A549 (cell line): ENCODE data around the gene TMED9. TPM values are rescaled to one million over a fixed set of nuclear protein-coding genes. Genes with fewer than 3 reads are reported as not detected.

Source experiments
- ATAC-seq, 2 experiments: fragments of 200-7000 bp in 1 of 2; fragments of >200 bp in 1 of 2; cut with Nextera tagmentation in 1 of 2; cut with Tn5 transposase in 1 of 2; 3 replicates each; pipeline versions ENCODE4 v1.8.0 to v1.9.1; 2018 to 2020; ENCODE audit warnings: mild to moderate bottlenecking in 1 of 2, moderate library complexity in 1 of 2
- CTCF ChIA-PET: fragments of 300-600 bp; sonication (Branson Sonifier 250); formaldehyde crosslinking; extraction: SDS; loops from one replicate; lab custom pipeline; 2021; ENCODE audit warnings: antibody characterized with exemption, inconsistent platforms; lab: Yijun Ruan, JAX
- POLR2A ChIA-PET: fragments of 350-600 bp; formaldehyde crosslinking; extraction: SDS; loops from one replicate; lab custom pipeline; 2021; ENCODE audit warnings: antibody characterized with exemption, inconsistent platforms; lab: Yijun Ruan, JAX
- DNase-seq, 2 experiments: peaks; one replicate each; pipeline versions ENCODE4 v3.0.0 to v3.0.0-alpha.2; 2011 to 2016; ENCODE audit warnings: low read depth in 1 of 2, low spot score in 1 of 2
- FAIRE-seq: peaks from 2 replicates; lab custom pipeline; 2011; peaks lifted over from hg19 to GRCh38; lab: Jason Lieb, UNC
- H3K27ac ChIP-seq, 2 experiments: fragments of >200 bp; sonication (Bioruptor Twin); formaldehyde crosslinking; 3 replicates each; pipeline ENCODE4 v1.5.1; 2016 to 2017
- H3K4me1 ChIP-seq: fragments of >200 bp; sonication (Bioruptor Twin); formaldehyde crosslinking; 3 replicates; pipeline ENCODE4 v1.6.1; 2016
- H3K4me2 ChIP-seq: fragments of >200 bp; sonication (Bioruptor Twin); formaldehyde crosslinking; 3 replicates; pipeline ENCODE4 v1.6.1; 2016
- H3K4me3 ChIP-seq: fragments of >200 bp; sonication (Bioruptor Twin); formaldehyde crosslinking; 3 replicates; pipeline ENCODE4 v1.5.1; 2016
- H3K9me3 ChIP-seq: fragments of >200 bp; sonication (Bioruptor Twin); formaldehyde crosslinking; 3 replicates; pipeline ENCODE4 v1.6.1; 2016
- BCL3 ChIP-seq: fragments of >200 bp; sonication (Bioruptor Twin); formaldehyde crosslinking; IDR thresholded peaks from 3 replicates; pipeline ENCODE4 v1.6.1; 2016
- CBX2 ChIP-seq: fragments of 200-600 bp; sonication (generic); IDR thresholded peaks from 2 replicates; pipeline ENCODE4 v1.6.1; 2016; ENCODE audit warnings: low read depth, mild to moderate bottlenecking, borderline replicate concordance
- CHD2 ChIP-seq: fragments of 150-350 bp; IDR thresholded peaks from 2 replicates; pipeline ENCODE4 v1.6.1; 2014; ENCODE audit warnings: low read length; ENCODE audit not compliant: partially characterized antibody
- CHD4 ChIP-seq: fragments of 200-600 bp; sonication (generic); IDR thresholded peaks from 2 replicates; pipeline ENCODE4 v1.6.1; 2016; ENCODE audit warnings: antibody characterized with exemption, mild to moderate bottlenecking, borderline replicate concordance
- ESRRA ChIP-seq: fragments of 150-350 bp; IDR thresholded peaks from 2 replicates; pipeline ENCODE4 v1.6.1; 2014; ENCODE audit warnings: mild to moderate bottlenecking, low read length, borderline replicate concordance
- FOSL2 ChIP-seq, 2 experiments: fragments of 450-650 bp in 1 of 2; fragments of >200 bp in 1 of 2; sonication (Bioruptor Twin) in 1 of 2; formaldehyde crosslinking; IDR thresholded peaks; 2 replicates each; pipeline versions ENCODE4 v1.5.0 to v1.6.1; 2016 to 2020; ENCODE audit warnings: mild to moderate bottlenecking in 1 of 2, moderate library complexity in 1 of 2
- FOXS1 ChIP-seq: fragments of 250-450 bp; sonication (Bioruptor Pico); IDR thresholded peaks from 2 replicates; pipeline ENCODE4 v1.5.0; 2020; ENCODE audit warnings: mild to moderate bottlenecking, moderate library complexity
- GATA3 ChIP-seq: IDR thresholded peaks from 2 replicates; pipeline ENCODE4 v1.6.1; 2012; ENCODE audit warnings: borderline replicate concordance
- HDAC2 ChIP-seq: fragments of 200-600 bp; sonication (generic); IDR thresholded peaks from 2 replicates; pipeline ENCODE4 v1.6.1; 2016
- HES2 ChIP-seq: fragments of >200 bp; sonication (Bioruptor Twin); formaldehyde crosslinking; IDR thresholded peaks from 2 replicates; pipeline ENCODE4 v1.6.1; 2016
- HOXB13 ChIP-seq: fragments of 250-450 bp; sonication (Bioruptor Pico); IDR thresholded peaks from 2 replicates; pipeline ENCODE4 v1.5.0; 2020; ENCODE audit warnings: low read depth, mild to moderate bottlenecking, moderate library complexity
- JUN ChIP-seq, 2 experiments: fragments of >200 bp; sonication (Bioruptor Twin); formaldehyde crosslinking; IDR thresholded peaks; 2 replicates in 1 of 2; 3 replicates in 1 of 2; pipeline ENCODE4 v1.6.1; 2016 to 2017
- JUNB ChIP-seq: fragments of >200 bp; sonication (Bioruptor Twin); formaldehyde crosslinking; IDR thresholded peaks from 2 replicates; pipeline ENCODE4 v1.6.1; 2016
- KDM1A ChIP-seq: fragments of 200-600 bp; sonication (generic); IDR thresholded peaks from 2 replicates; pipeline ENCODE4 v1.6.1; 2016; ENCODE audit warnings: low read depth, mild to moderate bottlenecking
- KDM5A ChIP-seq: fragments of 200-600 bp; sonication (generic); IDR thresholded peaks from 2 replicates; pipeline ENCODE4 v1.6.1; 2016; ENCODE audit warnings: antibody characterized with exemption, mild to moderate bottlenecking
- MAZ ChIP-seq: fragments of 150-350 bp; IDR thresholded peaks from 2 replicates; pipeline ENCODE4 v1.6.1; 2014; ENCODE audit warnings: antibody characterized with exemption, low read depth, low read length, borderline replicate concordance
- MYC ChIP-seq: IDR thresholded peaks from 2 replicates; pipeline ENCODE4 v1.6.1; 2012; ENCODE audit warnings: mild to moderate bottlenecking, inconsistent platforms, low read length, improper control_type of control experiment, borderline replicate concordance
- NFE2L2 ChIP-seq: fragments of 150-350 bp; conservative IDR thresholded peaks from 2 replicates; pipeline ENCODE4 v1.6.1; 2014; ENCODE audit warnings: low read length
- NR3C1 ChIP-seq: fragments of >200 bp; sonication (Bioruptor Twin); formaldehyde crosslinking; IDR thresholded peaks from 3 replicates; pipeline ENCODE4 v1.6.1; 2017
- PHF8 ChIP-seq: fragments of 200-600 bp; sonication (generic); IDR thresholded peaks from 2 replicates; pipeline ENCODE4 v1.6.1; 2016; ENCODE audit warnings: low read depth, mild to moderate bottlenecking, antibody characterized with exemption, moderate library complexity, borderline replicate concordance
- POLR2A ChIP-seq: IDR thresholded peaks from 2 replicates; pipeline ENCODE4 v1.6.1; 2012; ENCODE audit warnings: mild to moderate bottlenecking, low read length
- POLR2AphosphoS2 ChIP-seq: conservative IDR thresholded peaks from 2 replicates; pipeline ENCODE4 v1.6.1; 2012; ENCODE audit warnings: low read length, improper control_type of control experiment, inconsistent platforms
- RAD21 ChIP-seq, 2 experiments: fragments of >200 bp in 1 of 2; sonication (Bioruptor Twin) in 1 of 2; formaldehyde crosslinking in 1 of 2; IDR thresholded peaks in 1 of 2; conservative IDR thresholded peaks in 1 of 2; 2 replicates in 1 of 2; 3 replicates in 1 of 2; pipeline ENCODE4 v1.6.1; 2012 to 2018; ENCODE audit warnings: inconsistent platforms in 1 of 2
- TFCP2L1 ChIP-seq: fragments of 250-450 bp; sonication (Bioruptor Pico); IDR thresholded peaks from 2 replicates; pipeline ENCODE4 v1.5.0; 2021; ENCODE audit warnings: mild to moderate bottlenecking
- ZNF302 ChIP-seq: fragments of 250-450 bp; sonication (Bioruptor Pico); IDR thresholded peaks from 2 replicates; pipeline ENCODE4 v1.9.0; 2021; ENCODE audit warnings: inconsistent platforms, mild to moderate bottlenecking, moderate library complexity
- ZSCAN20 ChIP-seq: fragments of 250-450 bp; sonication (Bioruptor Pico); IDR thresholded peaks from 2 replicates; pipeline ENCODE4 v1.8.0; 2022; ENCODE audit warnings: mild to moderate bottlenecking, moderate library complexity
- WGBS: methylation state at CpG from one replicate; pipeline ENCODE4 v1.1.6; 2017; ENCODE audit errors: missing lambda C conversion rate; 5-methylcytosine and 5-hydroxymethylcytosine counted together
- polyA plus RNA-seq, 4 experiments: library from polyadenylated mRNA; depleted of rRNA in 3 of 4; stranded (reverse); fragments of >200 nt; fragmentation: RNase III in 1 of 4; extraction: RNeasy Plus Mini Kit Qiagen cat#74134 plus additional on column Dnase treatment in 1 of 4; gene quantifications; 2 replicates in 3 of 4; 3 replicates in 1 of 4; pipeline ENCODE4 v1.2.3, GENCODE V29; 2011 to 2017
- TF ChIP-seq, protein P1 (sequence below): fragments of 250-450 bp; sonication (Bioruptor Pico); IDR thresholded peaks from 2 replicates; pipeline ENCODE4 v1.5.0; 2021; ENCODE audit warnings: mild to moderate bottlenecking, moderate library complexity, borderline replicate concordance
- TF ChIP-seq, protein P2 (sequence below): fragments of >200 bp; sonication (Bioruptor Twin); formaldehyde crosslinking; IDR thresholded peaks from 3 replicates; pipeline ENCODE4 v1.5.1; 2016
- TF ChIP-seq, protein P3 (sequence below): IDR thresholded peaks from 2 replicates; pipeline ENCODE4 v1.6.1; 2012

The TMED9 gene
- polyA plus RNA-seq, 2 of the 4 experiments (the other 2 are of a cell fraction), result 168 to 236 TPM

DNA sequence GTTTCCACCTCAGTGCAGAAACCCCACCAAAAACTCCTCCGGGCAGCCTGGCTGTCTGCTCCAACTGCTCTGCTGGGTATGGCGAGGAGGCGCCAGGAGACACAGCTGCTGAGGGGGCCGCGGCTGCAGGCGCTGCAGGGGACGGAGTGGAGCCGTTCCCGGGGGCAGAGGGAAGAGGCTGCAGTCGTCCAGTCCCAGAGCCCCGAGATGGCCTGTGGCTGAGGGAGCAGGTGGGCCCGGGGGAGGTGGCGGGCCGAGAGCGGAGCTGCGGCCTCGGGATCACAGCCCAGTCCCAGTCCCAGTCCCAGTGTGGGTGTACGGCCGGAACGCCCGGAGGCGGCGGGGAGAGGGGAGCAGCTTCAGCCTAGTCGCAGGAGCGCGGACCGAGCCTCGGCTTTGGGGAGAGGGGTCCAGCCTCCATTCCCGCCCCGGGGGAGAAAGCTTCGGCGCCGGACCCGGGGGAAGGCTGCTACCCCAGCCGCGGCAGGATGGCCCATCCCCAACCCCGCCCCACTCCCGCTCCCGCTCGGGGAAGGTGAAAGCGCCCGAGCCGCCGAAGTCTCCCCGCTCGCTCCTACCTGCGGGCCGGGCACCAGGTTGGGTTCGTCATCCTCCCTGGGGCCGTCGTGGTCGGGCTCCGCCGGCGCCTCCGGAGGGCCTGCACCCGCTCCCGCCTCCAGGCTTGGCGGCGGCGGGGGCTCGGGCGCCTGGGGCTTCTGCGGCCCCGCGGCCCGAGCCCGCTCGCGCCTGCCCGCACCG lies 38.2 kb upstream of the TMED9 start:
- Histone ChIP-seq H3K27ac (peak overlapping the region; percentile 89 to 96), H3K4me1 (peaks cover 10% of the 10 kb centered on the region; the same call in 2 of the 3 replicates), H3K4me3 (peak overlapping the region; percentile 96), H3K9me3 (no peaks in the 10 kb centered on the region), H3K4me2 (peak overlapping the region; percentile 94)
- peak; percentile 69 to 73 for ATAC-seq
- no peak for FAIRE-seq
- TF ChIP-seq FOSL2 (IDR thresholded peaks at IDR 0.05) (no peak), FOSL2 (CRISPR knock-in tag; IDR thresholded peaks at IDR 0.05) (no peak), FOXS1 (CRISPR knock-in tag) (no peak), ZNF302 (CRISPR knock-in tag) (no peak), GATA3 (no peak), KDM5A (no peak), JUNB (no peak), NFE2L2 (no peak), MAZ (no peak), NR3C1 (no peak), POLR2AphosphoS2 (no peak), HES2 (no peak), CBX2 (no peak), TFCP2L1 (CRISPR knock-in tag) (no peak), HOXB13 (no peak), ESRRA (no peak), CHD4 (no peak), BCL3 (no peak), HDAC2 (no peak)
- TF ChIP-seq, protein P1, sequence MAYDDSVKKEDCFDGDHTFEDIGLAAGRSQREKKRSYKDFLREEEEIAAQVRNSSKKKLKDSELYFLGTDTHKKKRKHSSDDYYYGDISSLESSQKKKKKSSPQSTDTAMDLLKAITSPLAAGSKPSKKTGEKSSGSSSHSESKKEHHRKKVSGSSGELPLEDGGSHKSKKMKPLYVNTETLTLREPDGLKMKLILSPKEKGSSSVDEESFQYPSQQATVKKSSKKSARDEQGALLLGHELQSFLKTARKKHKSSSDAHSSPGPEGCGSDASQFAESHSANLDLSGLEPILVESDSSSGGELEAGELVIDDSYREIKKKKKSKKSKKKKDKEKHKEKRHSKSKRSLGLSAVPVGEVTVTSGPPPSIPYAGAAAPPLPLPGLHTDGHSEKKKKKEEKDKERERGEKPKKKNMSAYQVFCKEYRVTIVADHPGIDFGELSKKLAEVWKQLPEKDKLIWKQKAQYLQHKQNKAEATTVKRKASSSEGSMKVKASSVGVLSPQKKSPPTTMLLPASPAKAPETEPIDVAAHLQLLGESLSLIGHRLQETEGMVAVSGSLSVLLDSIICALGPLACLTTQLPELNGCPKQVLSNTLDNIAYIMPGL (CRISPR knock-in tag), result no peak
- WGBS, result 2% methylated on average over 18 of the region's 72 CpGs
- DNase-seq, result peak in 1 of 2 experiments; percentile 58
- ChIA-PET CTCF (interaction anchor here (0.7 to 1.1 kb wide), 2 partner anchors 37 to 45 kb away, joined by 3 read pairs; partner anchors contain the start of gene DDX41), POLR2A (no interaction called here)

GRCh38 chr5:177554474-177555111 lies 37.4 kb upstream of the TMED9 start, which contains the start of gene FAM193B:
Gene FAM193B, minus strand, starts transcription at chr5:177554563. Its CDS starts 105 bp downstream, at chr5:177554458.
- CTCF ChIA-PET, result interaction anchor here (1.0 to 2.6 kb wide), 2 partner anchors 53 kb away, joined by 3 to 6 read pairs; no protein-coding TSS in a partner anchor
- Histone ChIP-seq H3K4me2 (peak within 1 kb of the TSS; percentile 94), H3K4me3 (peak within 1 kb of the TSS; percentile 96), H3K4me1 (peaks cover 14% of the 10 kb centered on the region), H3K9me3 (no peaks in the 10 kb centered on the region), H3K27ac (peak within 1 kb of the TSS; percentile 89 to 96)
- 15% methylated on average over 19 of the region's 49 CpGs for WGBS
- POLR2A ChIA-PET, result no interaction called here
- DNase-seq (peak; percentile 92 to 99), ATAC-seq (peak; percentile 90 to 91), FAIRE-seq (no peak)
- TF ChIP-seq RAD21 (conservative IDR thresholded peaks at IDR 0.05 in 1 of 2, IDR thresholded peaks at IDR 0.05 in 1 of 2), result peak in 1 of 2 experiments; percentile 6; a peak in 2 of 5 replicates
- TF ChIP-seq BCL3, result peak; percentile 45; the same call in 2 of the 3 replicates
- TF ChIP-seq, protein P2, sequence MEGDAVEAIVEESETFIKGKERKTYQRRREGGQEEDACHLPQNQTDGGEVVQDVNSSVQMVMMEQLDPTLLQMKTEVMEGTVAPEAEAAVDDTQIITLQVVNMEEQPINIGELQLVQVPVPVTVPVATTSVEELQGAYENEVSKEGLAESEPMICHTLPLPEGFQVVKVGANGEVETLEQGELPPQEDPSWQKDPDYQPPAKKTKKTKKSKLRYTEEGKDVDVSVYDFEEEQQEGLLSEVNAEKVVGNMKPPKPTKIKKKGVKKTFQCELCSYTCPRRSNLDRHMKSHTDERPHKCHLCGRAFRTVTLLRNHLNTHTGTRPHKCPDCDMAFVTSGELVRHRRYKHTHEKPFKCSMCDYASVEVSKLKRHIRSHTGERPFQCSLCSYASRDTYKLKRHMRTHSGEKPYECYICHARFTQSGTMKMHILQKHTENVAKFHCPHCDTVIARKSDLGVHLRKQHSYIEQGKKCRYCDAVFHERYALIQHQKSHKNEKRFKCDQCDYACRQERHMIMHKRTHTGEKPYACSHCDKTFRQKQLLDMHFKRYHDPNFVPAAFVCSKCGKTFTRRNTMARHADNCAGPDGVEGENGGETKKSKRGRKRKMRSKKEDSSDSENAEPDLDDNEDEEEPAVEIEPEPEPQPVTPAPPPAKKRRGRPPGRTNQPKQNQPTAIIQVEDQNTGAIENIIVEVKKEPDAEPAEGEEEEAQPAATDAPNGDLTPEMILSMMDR, result 0 out of 3 replicates have a peak, but pooled peaks have one; percentile 8
- TF ChIP-seq KDM1A, result peak; percentile 95
- TF ChIP-seq JUN (IDR thresholded peaks at IDR 0.05), result peak in 1 of 2 experiments; percentile 58; a peak in 2 of 5 replicates
- 0 out of 2 replicates have a peak, but pooled peaks have one; percentile 30 for TF ChIP-seq MYC
- peak; percentile 31; the same call in 1 of the 2 replicates for TF ChIP-seq PHF8
- peak; percentile 76; the same call in 1 of the 2 replicates for TF ChIP-seq CHD4
- no peak for TF ChIP-seq ZSCAN20 (CRISPR knock-in tag)
- TF ChIP-seq, protein P3, sequence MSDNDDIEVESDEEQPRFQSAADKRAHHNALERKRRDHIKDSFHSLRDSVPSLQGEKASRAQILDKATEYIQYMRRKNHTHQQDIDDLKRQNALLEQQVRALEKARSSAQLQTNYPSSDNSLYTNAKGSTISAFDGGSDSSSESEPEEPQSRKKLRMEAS, result peak; percentile 60
- no peak; the same call in 1 of the 2 replicates for TF ChIP-seq POLR2A
- peak; percentile 11 for TF ChIP-seq CHD2
